G401 (cell line): ENCODE data around the gene OR4C16. TPM values are rescaled to one million over a fixed set of nuclear protein-coding genes. Genes with fewer than 3 reads are reported as not detected.

Experiments used
- DNase-seq: peaks from one replicate; pipeline ENCODE4 v3.0.0-alpha.2; 2015; ENCODE audit warnings: low spot score
- in situ Hi-C: cut with HindIII; loops from 2 replicates; pipeline ENCODE4 v1.10.0; 2016; ENCODE audit warnings: low sequenced_read_pairs, mixed read lengths
- total RNA-seq: library from RNA; depleted of rRNA; stranded (reverse); fragments of >200 nt; shearing (Covaris generic); gene quantifications from 2 replicates; pipeline ENCODE4 v1.2.3, GENCODE V29; 2014; rRNA removed

OR4C16 gene
- total RNA-seq = not detected in 2 replicates

GRCh38 chr11:55571828-55572227 lies at the start of gene OR4C16:
Gene OR4C16, plus strand, starts transcription at chr11:55572128. Its CDS starts 0 bp downstream, at chr11:55572128.
- in situ Hi-C loops = no loop called here
- no peak for DNase-seq

DNA sequence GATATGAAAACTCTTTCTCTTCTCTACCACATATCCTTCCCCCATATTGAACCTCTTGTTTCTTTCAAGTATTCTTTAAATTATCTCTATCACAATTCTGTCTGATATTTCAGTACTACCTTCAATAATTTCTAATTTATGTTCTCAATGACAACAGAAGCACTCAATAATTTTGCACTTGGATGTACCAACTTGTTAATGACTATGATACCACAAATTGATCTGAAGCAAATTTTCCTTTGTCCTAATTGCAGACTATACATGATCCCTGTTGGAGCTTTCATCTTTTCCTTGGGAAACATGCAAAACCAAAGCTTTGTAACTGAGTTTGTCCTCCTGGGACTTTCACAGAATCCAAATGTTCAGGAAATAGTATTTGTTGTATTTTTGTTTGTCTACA lies 17.8 kb upstream of the OR4C16 start, which contains the start of gene OR4C15:
Gene OR4C15 (plus strand): TSS at position 301 of the 400 bp plus-strand sequence. CDS start 0 bp downstream, at position 301.
- in situ Hi-C loops = no loop called here
- DNase-seq = no peak

- in situ Hi-C loops = no loop called here
- no peak for DNase-seq
Measured at GRCh38 chr11:55572548-55572947, 620 bp downstream of the OR4C16 start.

DNA sequence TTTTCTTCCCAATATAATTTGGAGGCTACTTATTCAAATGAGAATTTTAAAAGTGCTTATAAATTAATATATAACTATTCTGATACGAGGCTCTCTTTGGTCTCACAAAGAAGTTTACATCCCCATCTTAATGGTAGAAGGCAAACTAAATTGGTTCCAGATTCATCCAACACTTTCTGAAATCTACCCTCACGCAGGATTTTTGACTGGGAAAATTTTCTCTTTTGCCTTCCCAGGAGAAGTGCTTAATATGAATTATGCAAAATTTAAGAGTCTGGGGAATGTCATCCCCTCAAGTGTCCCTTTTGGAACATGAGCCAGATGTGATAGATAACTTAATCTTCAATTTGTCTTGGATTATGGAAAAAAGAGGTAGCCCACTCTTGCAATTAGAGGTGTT lies 35.6 kb downstream of the OR4C16 start, which contains the start of gene OR4C11:
Gene OR4C11 (minus strand): TSS at position 101 of the 400 bp plus-strand sequence. CDS start 3,272 bp downstream, outside the sequence.
- DNase-seq = no peak
- in situ Hi-C loops = no loop called here

Other genes with a start within 250 kb of the OR4C16 start
- gene OR4A16, start 228.9 kb upstream of the OR4C16 start, total RNA-seq = not detected in 2 replicates
- not detected in 2 replicates for gene OR4A15, start 204.2 kb upstream of the OR4C16 start, total RNA-seq
- not detected in 2 replicates for gene OR4C15, start 17.7 kb upstream of the OR4C16 start, total RNA-seq
- gene OR4C11, start 35.5 kb downstream of the OR4C16 start, total RNA-seq = not detected in 2 replicates
- not detected in 2 replicates for gene OR4P4, start 63.0 kb downstream of the OR4C16 start, total RNA-seq
- not detected in 2 replicates for gene OR4S2, start 76.2 kb downstream of the OR4C16 start, total RNA-seq
- not detected in 2 replicates for gene OR4C6, start 90.1 kb downstream of the OR4C16 start, total RNA-seq
- not detected in 2 replicates for gene OR5D13, start 201.3 kb downstream of the OR4C16 start, total RNA-seq
- not detected in 2 replicates for gene OR5D14, start 223.4 kb downstream of the OR4C16 start, total RNA-seq
- gene OR5L1, start 239.2 kb downstream of the OR4C16 start, total RNA-seq = not detected in 2 replicates
- not detected in 2 replicates for gene OR5D18, start 247.5 kb downstream of the OR4C16 start, total RNA-seq